ENCODE results near the gene MPP1. TPM values are rescaled to one million over a fixed set of nuclear protein-coding genes. Genes with fewer than 3 reads are reported as not detected.

MPP1 gene
- total and polyA plus RNA-seq, 2 of the 8 experiments (the other 6 are each of a cell fraction or from before 2014, with no cell fraction given): 7.6 to 13.4 TPM

GRCh38 chrX:154732421-154733065 is 72.7 kb downstream of the MPP1 start:
- no peaks in the 10 kb centered on the region for H3K9me3 ChIP-seq (ENCODE audit: insufficient read depth in 2 of 2, low read depth in 1 of 2, low read length in 1 of 2)
- H4K8ac ChIP-seq (ENCODE audit: extremely low read depth, insufficient read depth, low read length): no peak overlapping the region
- no peaks in the 10 kb centered on the region for H4K20me1 ChIP-seq (replicated peaks in 1 of 2; ENCODE audit: control insufficient read depth in 1 of 2, insufficient read depth in 2 of 2, low read length in 2 of 2)
- no peak overlapping the region for H2BK5ac ChIP-seq (ENCODE audit: low read depth, low read length)
- H3K27me3 ChIP-seq (replicated peaks in 1 of 4; ENCODE audit: control insufficient read depth in 3 of 4, extremely low read depth in 1 of 4, insufficient read depth in 3 of 4, low read length in 3 of 4): no peaks in the 10 kb centered on the region
- TF ChIP-seq RFX5 (IDR thresholded peaks at IDR 0.05; ENCODE audit: borderline replicate concordance, low read depth, low read length) (no peak), ATF3 (IDR thresholded peaks at IDR 0.05; ENCODE audit: insufficient read depth, low read depth, low read length) (no peak), CREB1 (IDR thresholded peaks at IDR 0.05) (no peak), BRCA1 (IDR thresholded peaks at IDR 0.05; ENCODE audit: low read depth, low read length) (no peak), CHD2 (IDR thresholded peaks at IDR 0.05; ENCODE audit: low read length) (no peak), NRF1 (IDR thresholded peaks at IDR 0.05; ENCODE audit: low read depth, low read length) (no peak), MAX (IDR thresholded peaks at IDR 0.05) (no peak), SUZ12 (IDR thresholded peaks at IDR 0.05; ENCODE audit: low read length) (no peak), ASH2L (IDR thresholded peaks at IDR 0.05; ENCODE audit: low read length) (no peak), CBX5 (IDR thresholded peaks at IDR 0.05; ENCODE audit: low read depth, low read length) (no peak), POLR2AphosphoS5 (IDR thresholded peaks at IDR 0.05; ENCODE audit: low read depth, low read length) (no peak), CEBPB (IDR thresholded peaks at IDR 0.05; ENCODE audit: low read depth, low read length) (no peak), RNF2 (IDR thresholded peaks at IDR 0.05; ENCODE audit: borderline replicate concordance, low read depth, low read length, missing control alignments, poor library complexity, severe bottlenecking) (no peak)
- no peaks in the 10 kb centered on the region for H3K36me3 ChIP-seq (ENCODE audit: control insufficient read depth in 2 of 4, insufficient read depth in 4 of 4, low read length in 3 of 4)
- no peak overlapping the region for H2BK120ac ChIP-seq (replicated peaks; ENCODE audit: low read depth, low read length)
- H3K23ac ChIP-seq (ENCODE audit: insufficient read length): no peak overlapping the region
- no peak overlapping the region for H3K4me2 ChIP-seq (ENCODE audit: insufficient read depth in 1 of 2, low read depth in 2 of 2, low read length in 2 of 2)
- no peak overlapping the region for H3K4me3 ChIP-seq (ENCODE audit: extremely low read depth in 1 of 4, insufficient read depth in 2 of 4, low read depth in 3 of 4, low read length in 4 of 4)
- no peak overlapping the region for H3K56ac ChIP-seq (replicated peaks; ENCODE audit: insufficient read length, low read depth, low read length)
- 82% methylated on average over 5 of the region's 5 CpGs; no CpG with 5 or more reads in 1 of the 2 experiments for WGBS, 2 experiments (ENCODE audit: extremely low coverage in 1 of 2, insufficient coverage in 1 of 2, insufficient read length in 1 of 2, insufficient replicate concordance in 2 of 2, low coverage in 1 of 2, low lambda C conversion rate in 2 of 2, missing lambda C conversion rate in 1 of 2)
- H4K5ac ChIP-seq (ENCODE audit: insufficient read length, low read depth, low read length): no peak overlapping the region
- ChIA-PET CTCF (ENCODE audit: partially characterized antibody) (interaction anchor here (0.9 to 1.6 kb wide), 4 partner anchors 14 to 141 kb away, joined by 3 to 6 read pairs (median 4); no protein-coding TSS in a partner anchor), POLR2A (ENCODE audit: partially characterized antibody) (no interaction called here)
- H3K79me1 ChIP-seq (ENCODE audit: low read depth, low read length): no peaks in the 10 kb centered on the region
- no peaks in the 10 kb centered on the region for H3K4me1 ChIP-seq (replicated peaks in 1 of 4; ENCODE audit: control insufficient read depth in 3 of 4, insufficient read depth in 4 of 4, low read length in 3 of 4)
- H3K9ac ChIP-seq (replicated peaks in 1 of 4; ENCODE audit: extremely low read depth in 1 of 4, low read depth in 3 of 4, low read length in 3 of 4): no peak overlapping the region
- H2BK15ac ChIP-seq (ENCODE audit: low read length): no peak overlapping the region
- H3K79me2 ChIP-seq (ENCODE audit: control insufficient read depth in 1 of 2, insufficient read depth in 2 of 2, low read length in 2 of 2): no peaks in the 10 kb centered on the region
- no peak for FAIRE-seq
- no peak overlapping the region for H2AFZ ChIP-seq (ENCODE audit: low read length)
- no peak overlapping the region for H2BK12ac ChIP-seq (ENCODE audit: low read depth, low read length)
- no peak overlapping the region for H3K27ac ChIP-seq (ENCODE audit: low read depth, low read length)
- no peak overlapping the region for H4K91ac ChIP-seq (replicated peaks; ENCODE audit: insufficient read length, low read length)
- H2AK5ac ChIP-seq (ENCODE audit: low read depth, low read length): no peak overlapping the region
- no peaks in the 10 kb centered on the region for H3K23me2 ChIP-seq (ENCODE audit: low read depth, low read length)
- H3K18ac ChIP-seq (ENCODE audit: extremely low read depth, low read length): no peak overlapping the region
- DNase-seq (ENCODE audit: low read depth in 1 of 2, low spot score in 2 of 2): no peak
- no peak overlapping the region for H3K14ac ChIP-seq (ENCODE audit: insufficient read length)
- no peak overlapping the region for H3K4ac ChIP-seq (replicated peaks; ENCODE audit: insufficient read length, low read depth, low read length)
- H2BK20ac ChIP-seq (ENCODE audit: low read length): no peak overlapping the region

Measured in H1 (cell line).